HG03558 (cell line): ENCODE results near the gene COP1.
A peak's percentile ranks its signal among the peaks of the same experiment; 100 is the strongest.
"Not testable (repeated sequence)": the region's sequence is repeated elsewhere in the genome, so short reads cannot be mapped to it uniquely, and the experiment has no call there.

ENCODE experiments used
- ATAC-seq: cut with Tn5 transposase; IDR thresholded peaks from one replicate; pipeline ENCODE4 v1.9.1; 2021; ENCODE audit warnings: moderate number of reproducible peaks; ENCODE audit not compliant: unreplicated experiment; ENCODE audit errors: extremely low read depth

COP1 gene

DNA sequence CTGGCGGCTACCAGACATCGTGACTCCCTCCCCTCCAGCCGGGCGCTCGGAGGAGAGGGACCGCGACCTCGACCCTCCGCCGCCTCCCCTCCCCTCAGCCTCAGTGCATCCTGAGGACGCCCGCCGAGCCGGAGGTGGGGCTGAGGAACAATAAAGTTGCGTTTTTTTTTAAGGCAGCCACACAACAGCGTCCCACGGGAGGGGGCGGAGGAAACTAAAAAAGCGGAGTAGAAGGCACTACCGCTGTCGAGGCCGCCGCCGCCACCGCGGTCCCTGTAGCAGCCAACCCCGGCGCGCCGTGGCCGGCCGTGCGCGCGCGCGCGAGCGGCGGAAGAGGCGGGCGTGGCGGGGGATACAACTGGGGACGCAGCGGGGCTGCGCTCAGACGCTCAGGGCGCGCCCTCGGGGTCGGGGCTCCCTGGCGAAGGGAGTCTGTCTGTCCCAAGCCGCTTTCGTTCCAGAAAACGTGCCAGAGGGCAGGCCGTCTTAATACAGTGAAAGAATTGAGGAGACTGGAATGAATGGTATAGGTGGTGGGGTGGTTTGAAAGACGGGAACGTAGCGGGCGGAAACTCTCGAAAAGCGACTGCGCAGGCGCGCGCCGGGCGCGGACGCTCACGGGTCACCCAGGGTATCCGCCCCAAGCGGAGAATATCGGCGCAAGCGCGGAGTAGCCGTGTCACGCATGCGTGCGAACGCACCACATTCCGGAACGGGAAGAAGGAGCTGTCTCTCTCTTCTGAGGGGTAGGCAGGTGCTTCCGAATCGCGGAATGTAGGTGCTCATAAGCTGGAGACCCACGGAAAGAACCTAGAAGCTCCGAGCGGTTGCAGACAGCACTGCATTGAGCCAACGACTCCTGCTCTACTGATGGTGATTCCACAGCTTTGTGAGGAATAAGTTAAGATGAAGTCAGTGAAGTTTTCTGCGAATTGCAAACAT lies at the start of gene COP1:
Gene COP1, minus strand, starts transcription at position 326 of the 942 bp plus-strand sequence. Its CDS starts 308 bp downstream, at position 18.
- peak; percentile 74 for ATAC-seq

DNA sequence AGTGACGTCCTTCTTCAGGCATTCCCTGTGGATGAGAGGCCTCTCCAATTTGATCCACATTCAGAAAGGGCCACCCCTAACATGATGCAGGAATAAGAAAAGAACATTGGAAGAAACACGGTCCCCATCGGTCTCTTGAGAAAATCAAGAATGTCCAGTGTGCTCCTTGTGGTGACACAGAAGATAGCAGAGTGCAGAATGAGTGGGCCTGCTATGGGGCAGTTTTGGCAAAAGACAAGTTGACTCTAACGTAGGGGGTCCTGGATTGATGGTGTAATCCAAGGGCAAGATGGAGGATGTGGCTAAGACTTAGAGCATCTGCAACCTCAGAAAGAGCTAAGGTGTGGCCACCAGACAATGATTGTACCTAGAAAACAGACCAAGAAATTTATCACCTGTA lies 45.1 kb upstream of the COP1 start:
- ATAC-seq = no peak

DNA sequence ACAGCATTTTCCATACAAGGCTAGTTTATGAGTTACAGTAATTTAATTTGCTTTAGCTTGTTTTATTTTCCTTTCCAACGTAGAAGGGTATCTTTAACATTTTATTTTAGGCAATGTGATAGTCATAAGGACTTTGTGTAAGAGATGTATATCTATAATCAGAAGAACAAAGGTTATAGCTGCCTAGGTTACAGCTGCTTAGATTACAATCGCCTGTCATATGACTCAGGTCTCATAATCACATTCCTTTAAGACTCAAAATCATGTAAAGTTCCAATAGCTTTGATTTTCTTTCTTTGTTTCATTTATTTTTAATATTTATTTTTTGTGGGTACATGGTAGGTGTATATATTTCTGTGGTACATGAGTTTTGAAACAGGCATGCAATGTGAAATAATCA lies 37.8 kb upstream of the COP1 start:
- ATAC-seq = no peak

DNA sequence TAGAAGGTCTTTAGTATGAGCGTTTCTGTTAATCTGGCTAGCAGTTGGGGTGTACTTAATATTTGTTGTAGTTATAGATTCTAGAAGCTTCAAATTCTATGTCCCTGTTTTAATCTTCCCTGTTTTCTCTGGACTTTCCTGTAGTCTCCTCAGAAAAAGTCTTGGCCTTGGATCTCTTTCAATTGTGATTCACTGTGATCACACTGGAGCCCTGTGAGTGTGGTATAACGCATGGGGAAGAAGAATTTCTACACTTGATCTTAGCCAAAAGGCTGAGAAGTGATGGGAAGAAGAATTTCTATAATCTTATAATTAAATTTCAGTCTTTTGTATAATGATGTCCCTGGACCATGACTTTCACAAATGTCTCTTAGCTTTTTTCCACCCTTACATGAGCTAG lies 36.7 kb upstream of the COP1 start:
- no peak for ATAC-seq

DNA sequence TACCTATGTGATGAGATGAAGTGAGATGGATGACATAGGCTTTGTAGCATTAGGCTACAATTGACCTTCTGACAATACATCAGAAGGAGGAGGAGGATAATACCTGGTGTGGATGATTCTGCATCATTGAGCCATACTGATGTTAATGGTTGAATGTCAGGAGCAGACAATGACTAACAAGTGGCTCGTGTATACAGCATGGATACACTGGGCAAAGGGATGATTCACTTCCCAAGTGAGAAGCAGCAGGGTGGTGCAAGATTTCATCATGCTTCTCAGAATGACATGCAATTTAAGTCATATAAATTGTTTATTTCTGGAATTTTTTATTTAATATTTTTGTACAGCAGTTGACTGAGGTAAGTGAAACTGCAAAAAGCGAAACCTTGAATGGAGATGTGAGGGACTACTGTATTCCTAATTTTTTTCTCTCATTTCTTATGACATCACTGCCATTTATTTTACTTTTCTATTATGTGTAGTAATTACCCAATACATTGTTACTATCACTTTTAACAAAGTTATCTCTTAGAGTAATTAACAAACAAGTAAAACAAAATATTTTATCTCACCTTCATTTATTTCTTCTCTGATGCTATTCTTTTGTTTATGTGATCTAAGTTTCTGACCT lies 34.4 kb upstream of the COP1 start:
- ATAC-seq = no peak

DNA sequence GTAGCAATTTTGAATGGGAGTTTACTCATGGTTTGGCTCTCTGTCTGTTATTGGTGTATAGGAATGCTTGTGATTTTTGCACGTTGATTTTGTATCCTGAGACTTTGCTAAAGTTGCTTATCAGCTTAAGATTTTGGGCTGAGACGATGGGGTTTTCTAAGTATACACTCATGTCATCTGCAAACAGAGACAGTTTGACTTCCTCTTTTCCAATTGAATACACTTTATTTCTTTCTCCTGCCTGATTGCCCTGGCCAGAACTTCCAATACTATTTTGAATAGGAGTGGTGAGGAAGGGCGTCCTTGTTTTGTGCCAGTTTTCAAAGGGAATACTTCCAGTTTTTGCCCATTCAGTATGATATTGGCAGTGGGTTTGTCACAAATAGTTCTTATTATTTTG lies 26.6 kb upstream of the COP1 start:
- ATAC-seq = not testable (repeated sequence)

DNA sequence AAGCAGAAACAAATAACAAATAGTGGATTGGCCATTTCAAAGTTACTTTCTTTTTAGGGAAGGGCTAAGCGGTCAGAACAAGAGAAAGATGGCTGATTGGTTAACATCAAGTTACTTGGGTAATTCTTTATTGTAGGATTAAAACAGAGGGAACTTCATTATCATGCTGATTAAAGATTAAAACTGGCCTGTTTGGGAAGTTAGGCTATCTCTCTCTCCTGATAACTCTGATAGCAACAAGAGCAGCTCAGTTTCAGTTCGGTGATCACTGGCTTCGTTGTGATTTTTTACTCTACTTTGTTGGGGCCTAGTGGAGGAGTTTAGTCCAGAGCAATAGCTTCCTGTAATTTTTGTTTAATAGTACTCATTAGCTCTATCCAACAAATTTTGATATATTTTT lies 20.5 kb upstream of the COP1 start:
- ATAC-seq = no peak

- no peak for ATAC-seq
Measured at GRCh38 chr1:176225911-176226310, 18.8 kb upstream of the COP1 start.

DNA sequence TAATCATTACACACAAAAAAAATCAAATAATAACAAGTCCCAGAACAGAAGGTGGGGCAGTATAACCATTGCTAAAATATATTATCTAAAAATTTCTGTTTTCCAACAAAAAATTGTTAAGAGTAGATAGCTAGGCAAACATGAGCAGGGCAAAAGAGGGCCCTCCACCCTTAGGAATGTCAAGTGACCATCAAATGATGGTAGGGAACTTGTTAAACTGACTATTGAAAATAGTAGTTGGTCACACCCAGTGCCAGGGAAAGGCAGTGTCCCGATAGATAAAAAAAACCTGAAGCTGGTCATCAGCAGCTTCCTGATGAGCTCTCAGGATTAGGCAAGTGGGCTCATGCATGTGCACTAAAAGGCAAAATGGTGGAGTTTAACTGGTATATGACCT lies 18.4 kb upstream of the COP1 start:
- no peak for ATAC-seq

GRCh38 chr1:176222196-176222595 lies 15.1 kb upstream of the COP1 start:
- ATAC-seq = no peak

GRCh38 chr1:176220100-176220689 lies 13.1 kb upstream of the COP1 start:
- no peak for ATAC-seq

- no peak for ATAC-seq
Measured at GRCh38 chr1:176217461-176218099, 10.5 kb upstream of the COP1 start.

DNA sequence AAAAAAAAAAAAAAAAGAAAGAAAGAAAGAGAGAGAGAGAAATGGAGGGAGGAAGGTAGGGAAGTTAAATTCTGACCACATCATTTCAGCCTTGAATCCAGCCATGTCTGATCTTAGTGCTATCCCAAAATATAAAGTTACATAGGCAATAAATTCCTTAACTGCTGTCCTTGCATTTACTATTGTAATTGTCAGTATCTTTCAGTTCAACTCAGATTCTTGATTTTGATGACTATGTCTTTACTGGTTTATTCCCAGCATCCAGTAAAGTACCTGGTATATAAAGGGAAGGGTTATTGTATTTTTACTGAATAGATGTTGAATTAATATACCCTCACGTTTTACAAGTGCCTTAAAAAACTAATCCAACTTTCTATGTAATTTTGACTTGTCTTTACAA lies 8.9 kb upstream of the COP1 start:
- no peak for ATAC-seq

- no peak for ATAC-seq
Measured at GRCh38 chr1:176211396-176212165, 4.5 kb upstream of the COP1 start.

GRCh38 chr1:176208034-176208433 lies 948 bp upstream of the COP1 start:
- no peak for ATAC-seq

- ATAC-seq = peak; percentile 13
Measured at GRCh38 chr1:176206006-176206960, 803 bp downstream of the COP1 start.

DNA sequence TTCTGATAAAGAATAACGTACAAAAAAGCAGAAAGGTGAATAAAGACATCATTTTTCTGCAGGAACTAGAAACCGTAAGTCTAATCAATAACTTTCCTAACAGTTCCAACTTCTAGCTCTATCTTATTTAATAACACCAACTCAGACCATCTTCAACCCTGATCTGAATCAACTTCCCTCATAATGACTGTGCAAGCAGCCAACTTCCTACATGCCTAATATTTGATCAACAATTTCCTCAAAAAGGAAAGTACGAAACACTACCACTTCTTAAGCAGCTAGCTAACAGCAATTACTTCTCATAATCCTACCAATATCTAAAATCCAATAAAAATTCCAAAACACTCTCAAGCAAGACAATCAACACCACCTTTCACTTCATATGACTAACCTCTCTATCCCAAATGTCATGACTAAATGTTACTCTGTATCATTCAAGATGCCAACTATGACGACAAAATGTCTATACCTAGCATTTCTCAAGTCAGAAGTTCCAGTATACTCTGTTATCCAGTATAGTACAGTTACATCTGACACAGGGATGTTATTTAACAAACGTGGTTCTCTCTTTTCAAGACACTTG lies 1.7 kb downstream of the COP1 start:
- no peak for ATAC-seq

GRCh38 chr1:176204655-176205054 lies 2.4 kb downstream of the COP1 start:
- not testable (repeated sequence) for ATAC-seq

DNA sequence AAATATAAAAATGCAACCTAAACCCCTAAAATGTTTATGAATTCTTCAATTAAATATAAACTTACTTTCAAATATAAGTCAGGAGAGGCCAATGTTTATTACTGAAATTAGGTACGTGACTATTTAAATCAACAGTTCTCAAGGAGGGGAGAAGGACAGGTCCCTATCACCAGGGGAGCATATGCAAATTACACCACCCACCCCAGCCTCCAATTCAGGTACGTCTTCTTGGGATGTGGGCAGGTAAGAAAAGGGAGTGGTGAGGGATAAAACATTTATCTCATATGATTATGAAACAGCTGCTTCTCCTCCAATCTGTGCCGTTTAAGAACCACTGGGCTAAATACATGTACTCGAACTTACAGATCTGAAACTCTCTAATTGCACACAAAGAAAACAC lies 3.4 kb downstream of the COP1 start:
- no peak for ATAC-seq
